ENCODE measurements around the gene KRT83.

DNA sequence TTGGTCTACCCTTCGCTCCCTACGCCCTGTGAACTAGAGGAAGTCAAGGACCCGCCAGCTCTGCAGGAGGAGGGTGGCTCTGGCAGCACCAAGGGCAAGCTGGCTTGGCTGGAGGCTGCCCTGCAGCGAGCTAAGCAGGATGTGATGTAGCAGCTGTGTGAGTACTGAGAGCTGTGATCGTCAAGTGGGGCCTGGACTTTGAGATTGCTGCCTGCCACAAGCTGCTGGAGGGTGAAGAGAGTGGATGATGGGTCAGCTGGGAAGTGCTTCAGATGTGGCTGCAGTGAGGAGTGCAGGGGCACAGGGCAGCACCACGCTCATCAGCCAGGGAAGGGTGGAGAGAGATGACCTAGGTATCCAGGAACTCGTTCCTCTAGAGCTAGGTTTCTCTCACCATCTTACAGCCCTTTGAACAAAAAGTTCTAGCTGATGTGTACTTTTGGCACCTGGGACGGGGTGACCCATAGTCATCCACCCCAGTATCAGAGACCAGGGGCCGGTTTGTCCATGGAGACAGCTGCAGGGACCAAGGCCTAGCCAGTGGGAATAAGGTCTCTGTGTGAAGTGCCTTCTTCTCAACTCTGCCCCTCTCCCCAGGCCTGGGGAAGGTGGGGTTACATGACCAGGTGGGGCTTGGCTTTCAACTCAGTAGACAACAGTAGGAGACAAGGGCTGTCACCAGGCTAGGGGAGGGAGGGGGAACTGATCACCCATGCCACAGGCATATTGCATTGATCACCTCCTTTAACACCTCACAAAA is 43.5 kb downstream of the KRT83 start:
- TF ChIP-seq, protein P1, sequence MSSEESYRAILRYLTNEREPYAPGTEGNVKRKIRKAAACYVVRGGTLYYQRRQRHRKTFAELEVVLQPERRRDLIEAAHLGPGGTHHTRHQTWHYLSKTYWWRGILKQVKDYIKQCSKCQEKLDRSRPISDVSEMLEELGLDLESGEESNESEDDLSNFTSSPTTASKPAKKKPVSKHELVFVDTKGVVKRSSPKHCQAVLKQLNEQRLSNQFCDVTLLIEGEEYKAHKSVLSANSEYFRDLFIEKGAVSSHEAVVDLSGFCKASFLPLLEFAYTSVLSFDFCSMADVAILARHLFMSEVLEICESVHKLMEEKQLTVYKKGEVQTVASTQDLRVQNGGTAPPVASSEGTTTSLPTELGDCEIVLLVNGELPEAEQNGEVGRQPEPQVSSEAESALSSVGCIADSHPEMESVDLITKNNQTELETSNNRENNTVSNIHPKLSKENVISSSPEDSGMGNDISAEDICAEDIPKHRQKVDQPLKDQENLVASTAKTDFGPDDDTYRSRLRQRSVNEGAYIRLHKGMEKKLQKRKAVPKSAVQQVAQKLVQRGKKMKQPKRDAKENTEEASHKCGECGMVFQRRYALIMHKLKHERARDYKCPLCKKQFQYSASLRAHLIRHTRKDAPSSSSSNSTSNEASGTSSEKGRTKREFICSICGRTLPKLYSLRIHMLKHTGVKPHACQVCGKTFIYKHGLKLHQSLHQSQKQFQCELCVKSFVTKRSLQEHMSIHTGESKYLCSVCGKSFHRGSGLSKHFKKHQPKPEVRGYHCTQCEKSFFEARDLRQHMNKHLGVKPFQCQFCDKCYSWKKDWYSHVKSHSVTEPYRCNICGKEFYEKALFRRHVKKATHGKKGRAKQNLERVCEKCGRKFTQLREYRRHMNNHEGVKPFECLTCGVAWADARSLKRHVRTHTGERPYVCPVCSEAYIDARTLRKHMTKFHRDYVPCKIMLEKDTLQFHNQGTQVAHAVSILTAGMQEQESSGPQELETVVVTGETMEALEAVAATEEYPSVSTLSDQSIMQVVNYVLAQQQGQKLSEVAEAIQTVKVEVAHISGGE (tag by site-specific recombination; conservative IDR thresholded peaks at IDR 0.05; ENCODE audit: low read depth), result no peak
- TF ChIP-seq, protein P2, sequence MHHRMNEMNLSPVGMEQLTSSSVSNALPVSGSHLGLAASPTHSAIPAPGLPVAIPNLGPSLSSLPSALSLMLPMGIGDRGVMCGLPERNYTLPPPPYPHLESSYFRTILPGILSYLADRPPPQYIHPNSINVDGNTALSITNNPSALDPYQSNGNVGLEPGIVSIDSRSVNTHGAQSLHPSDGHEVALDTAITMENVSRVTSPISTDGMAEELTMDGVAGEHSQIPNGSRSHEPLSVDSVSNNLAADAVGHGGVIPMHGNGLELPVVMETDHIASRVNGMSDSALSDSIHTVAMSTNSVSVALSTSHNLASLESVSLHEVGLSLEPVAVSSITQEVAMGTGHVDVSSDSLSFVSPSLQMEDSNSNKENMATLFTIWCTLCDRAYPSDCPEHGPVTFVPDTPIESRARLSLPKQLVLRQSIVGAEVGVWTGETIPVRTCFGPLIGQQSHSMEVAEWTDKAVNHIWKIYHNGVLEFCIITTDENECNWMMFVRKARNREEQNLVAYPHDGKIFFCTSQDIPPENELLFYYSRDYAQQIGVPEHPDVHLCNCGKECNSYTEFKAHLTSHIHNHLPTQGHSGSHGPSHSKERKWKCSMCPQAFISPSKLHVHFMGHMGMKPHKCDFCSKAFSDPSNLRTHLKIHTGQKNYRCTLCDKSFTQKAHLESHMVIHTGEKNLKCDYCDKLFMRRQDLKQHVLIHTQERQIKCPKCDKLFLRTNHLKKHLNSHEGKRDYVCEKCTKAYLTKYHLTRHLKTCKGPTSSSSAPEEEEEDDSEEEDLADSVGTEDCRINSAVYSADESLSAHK (tag by site-specific recombination; IDR thresholded peaks at IDR 0.05), result no peak
- TF ChIP-seq OSR2 (tag by site-specific recombination; IDR thresholded peaks at IDR 0.05) (no peak), ZNF292 (tag by site-specific recombination; IDR thresholded peaks at IDR 0.05; ENCODE audit: borderline replicate concordance, low read depth) (no peak)

Measured in HEK293 (cell line).